ENCODE data around the gene SF3B5.

DNA sequence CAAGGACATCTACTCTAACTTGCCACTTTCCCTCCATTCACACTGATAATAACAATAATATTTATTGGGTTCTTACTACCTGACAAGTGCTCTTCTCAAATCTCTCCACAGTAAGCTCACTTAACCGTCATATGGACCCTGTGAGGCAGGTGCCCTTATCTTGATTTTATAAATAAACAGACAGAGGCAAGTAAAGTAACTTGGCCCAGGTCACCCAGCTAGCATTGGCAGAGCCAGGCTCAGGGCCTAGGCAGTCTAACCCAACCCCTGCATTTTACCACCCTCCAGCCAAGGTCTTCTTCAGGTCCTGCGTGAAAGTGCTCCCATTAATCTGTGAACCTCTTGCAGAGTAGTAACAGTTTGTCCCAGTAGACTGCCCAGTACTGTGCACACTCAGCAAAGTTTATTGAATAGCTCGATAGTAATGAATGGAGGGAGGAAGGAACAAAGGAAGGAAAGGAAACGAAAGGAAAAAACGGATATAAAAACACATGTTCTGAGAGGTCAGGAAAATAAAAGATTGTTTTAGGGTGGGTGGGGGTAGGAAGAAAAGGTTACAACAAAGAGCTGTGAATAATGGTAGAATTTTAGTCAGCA, 38.0 kb upstream of the SF3B5 start:
- TF ChIP-seq CTCF (conservative IDR thresholded peaks at IDR 0.05 in 1 of 2, IDR thresholded peaks at IDR 0.05 in 1 of 2; ENCODE audit: extremely low read depth in 1 of 2, insufficient read depth in 1 of 2, low read depth in 1 of 2, low read length in 2 of 2) (no peak), EZH2 (IDR thresholded peaks at IDR 0.05; ENCODE audit: borderline replicate concordance, low read length) (no peak)

Measured in mammary epithelial cell (primary cell).